HepG2 (cell line): ENCODE results near the gene ACTA2.

Experiments used
- CHCHD3 ChIP-seq: sonication (generic); formaldehyde crosslinking; IDR thresholded peaks from 2 replicates; pipeline ENCODE4 v1.8.0; 2022; ENCODE audit warnings: mild to moderate bottlenecking, missing genetic modification reagents, moderate library complexity
- CTCF ChIP-seq: sonication (generic); formaldehyde crosslinking; IDR thresholded peaks from 2 replicates; pipeline ENCODE4 v1.5.0; 2020; ENCODE audit warnings: mild to moderate bottlenecking, missing genetic modification reagents, moderate library complexity
- EP300 ChIP-seq, 3 experiments: sonication (generic) in 1 of 3; formaldehyde crosslinking in 1 of 3; IDR thresholded peaks; 2 replicates each; pipeline versions ENCODE4 v1.5.1 to v1.6.1; 2011 to 2020; ENCODE audit warnings: low read depth in 2 of 3, low read length in 2 of 3, borderline replicate concordance in 1 of 3, improper control_type of control experiment in 1 of 3, mild to moderate bottlenecking in 1 of 3, missing genetic modification reagents in 1 of 3, moderate library complexity in 1 of 3
- MAX ChIP-seq: IDR thresholded peaks from 2 replicates; pipeline ENCODE4 v1.6.1; 2012; ENCODE audit warnings: inconsistent platforms
- SRF ChIP-seq: IDR thresholded peaks from 2 replicates; pipeline ENCODE4 v1.6.1; 2011; ENCODE audit warnings: mild to moderate bottlenecking, low read depth, low read length, moderate library complexity
- YY1 ChIP-seq: IDR thresholded peaks from 2 replicates; pipeline ENCODE4 v1.6.1; 2011; ENCODE audit warnings: low read length, low read depth, moderate library complexity, mild to moderate bottlenecking; ENCODE audit not compliant: insufficient read depth, insufficient replicate concordance
- ZBTB40 ChIP-seq, 2 experiments: fragments of 450-650 bp in 1 of 2; sonication (generic) in 1 of 2; formaldehyde crosslinking in 1 of 2; IDR thresholded peaks; 2 replicates each; pipeline versions ENCODE4 v1.6.1 to v1.8.0; 2016 to 2022; ENCODE audit warnings: antibody characterized with exemption in 1 of 2, mild to moderate bottlenecking in 1 of 2, missing genetic modification reagents in 1 of 2
- ZFP91 ChIP-seq: sonication (generic); formaldehyde crosslinking; IDR thresholded peaks from 2 replicates; pipeline ENCODE4 v1.9.0; 2022; ENCODE audit warnings: missing genetic modification reagents, mild to moderate bottlenecking, borderline replicate concordance
- ZMYM4 ChIP-seq: sonication (generic); formaldehyde crosslinking; IDR thresholded peaks from 2 replicates; pipeline ENCODE4 v1.8.1; 2023; ENCODE audit warnings: mild to moderate bottlenecking, missing genetic modification reagents
- ZNF18 ChIP-seq: sonication (generic); formaldehyde crosslinking; IDR thresholded peaks from 2 replicates; pipeline ENCODE4 v1.8.0; 2022; ENCODE audit warnings: mild to moderate bottlenecking, missing genetic modification reagents; ENCODE audit not compliant: insufficient replicate concordance
- ZNF274 ChIP-seq: sonication (generic); formaldehyde crosslinking; IDR thresholded peaks from 2 replicates; pipeline ENCODE4 v1.5.1; 2020; ENCODE audit warnings: mild to moderate bottlenecking, missing genetic modification reagents
- ZNF431 ChIP-seq: sonication (generic); formaldehyde crosslinking; IDR thresholded peaks from 2 replicates; pipeline ENCODE4 v1.9.0; 2022; ENCODE audit warnings: missing genetic modification reagents, low read depth, mild to moderate bottlenecking, borderline replicate concordance

GRCh38 chr10:88938938-88939337 is 13.6 kb downstream of the ACTA2 start:
- TF ChIP-seq EP300 (IDR thresholded peaks at IDR 0.05; ENCODE audit: low read depth in 2 of 2, low read length in 2 of 2) (no peak), EP300 (CRISPR knock-in tag; IDR thresholded peaks at IDR 0.05; ENCODE audit: borderline replicate concordance) (no peak), CHCHD3 (CRISPR knock-in tag) (no peak), MAX (no peak), CTCF (CRISPR knock-in tag) (no peak), ZMYM4 (CRISPR knock-in tag) (no peak), ZBTB40 (IDR thresholded peaks at IDR 0.05) (no peak), ZBTB40 (CRISPR knock-in tag; IDR thresholded peaks at IDR 0.05) (no peak), SRF (no peak), YY1 (no peak), ZNF18 (CRISPR knock-in tag) (no peak), ZFP91 (no peak), ZNF431 (no peak), ZNF274 (CRISPR knock-in tag) (no peak)
